NCI-H128 (cell line): ENCODE data around the gene C2CD2.

Source experiments
- DNase-seq: peaks from one replicate; lab custom pipeline; 2025; ENCODE audit not compliant: unreplicated experiment; lab: John Stamatoyannopoulos, UW

C2CD2 gene

DNA sequence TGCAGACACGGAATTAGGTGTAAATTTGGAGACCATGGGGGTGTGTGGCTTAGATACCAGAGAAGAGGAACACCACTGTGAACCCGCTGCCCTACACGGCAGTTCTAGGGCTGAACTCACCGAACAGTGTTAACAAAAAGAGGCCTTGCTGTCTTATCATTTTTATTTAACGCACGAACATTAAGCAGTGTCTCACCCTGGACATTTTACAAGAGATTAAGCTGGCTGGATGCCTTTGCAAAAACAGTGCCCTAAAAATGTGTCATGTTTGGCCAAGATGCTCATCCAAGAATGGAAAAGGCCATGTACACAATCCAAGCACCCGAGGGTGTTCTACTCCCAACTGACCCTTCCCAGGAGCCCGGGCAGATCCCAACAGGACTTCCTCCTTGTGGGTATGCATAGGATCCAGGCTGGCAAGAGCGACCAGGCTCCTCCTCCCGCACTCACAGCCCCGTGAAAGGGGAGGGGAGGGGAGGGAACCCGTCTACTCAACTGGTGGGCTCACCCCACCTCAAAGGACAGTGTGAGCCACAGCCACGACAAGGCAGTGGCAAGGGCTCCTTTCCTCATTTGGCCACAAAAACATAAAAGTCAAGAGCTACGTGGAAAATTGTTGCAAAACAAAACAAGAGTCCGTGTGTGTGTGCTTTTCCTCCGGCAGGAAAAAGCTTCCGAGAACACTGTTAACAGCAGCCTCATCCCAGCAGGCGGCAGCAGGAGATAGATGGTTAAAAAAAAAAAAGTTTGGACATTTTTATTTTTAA lies 20.3 kb downstream of the C2CD2 start:
- no peak for DNase-seq

DNA sequence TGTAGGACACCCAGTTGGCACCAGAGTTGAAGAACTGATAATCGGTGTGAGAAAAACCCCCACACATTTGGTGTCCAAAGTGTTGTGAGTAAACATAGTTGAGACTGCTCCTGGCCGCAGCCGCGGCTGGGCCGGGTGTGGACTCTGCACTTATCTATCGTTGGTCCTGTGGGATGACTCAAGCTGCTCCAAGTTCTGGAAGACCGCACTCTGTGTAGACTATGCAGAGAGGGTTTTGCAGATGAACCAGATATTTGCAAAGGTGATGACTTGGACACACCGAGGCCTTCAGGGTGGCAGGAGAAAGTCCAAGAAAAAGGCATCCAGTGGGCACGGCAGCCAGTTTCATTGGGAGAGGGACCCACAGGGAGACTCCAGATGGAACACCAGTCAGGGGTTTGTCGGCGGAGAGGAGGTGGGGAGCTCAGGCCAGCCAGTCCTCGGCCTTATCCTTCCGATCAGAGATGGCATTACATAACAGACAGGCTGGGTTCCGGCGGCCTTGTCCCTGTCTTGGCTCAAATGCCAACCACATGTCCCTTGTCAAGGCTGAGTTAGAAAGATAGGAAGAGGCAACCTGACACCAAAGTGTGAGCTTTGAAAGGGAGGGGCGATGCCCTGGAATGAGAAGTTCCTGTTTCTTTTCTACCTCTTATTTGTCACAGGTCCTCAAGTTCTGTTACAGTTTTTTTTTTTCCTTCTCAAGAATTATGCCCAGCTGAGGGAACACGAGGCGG lies 21.1 kb downstream of the C2CD2 start:
- DNase-seq: no peak

GRCh38 chr21:41932191-41932575 lies 21.6 kb downstream of the C2CD2 start:
- DNase-seq: no peak

GRCh38 chr21:41931041-41931451 lies 22.8 kb downstream of the C2CD2 start:
- DNase-seq: no peak

DNA sequence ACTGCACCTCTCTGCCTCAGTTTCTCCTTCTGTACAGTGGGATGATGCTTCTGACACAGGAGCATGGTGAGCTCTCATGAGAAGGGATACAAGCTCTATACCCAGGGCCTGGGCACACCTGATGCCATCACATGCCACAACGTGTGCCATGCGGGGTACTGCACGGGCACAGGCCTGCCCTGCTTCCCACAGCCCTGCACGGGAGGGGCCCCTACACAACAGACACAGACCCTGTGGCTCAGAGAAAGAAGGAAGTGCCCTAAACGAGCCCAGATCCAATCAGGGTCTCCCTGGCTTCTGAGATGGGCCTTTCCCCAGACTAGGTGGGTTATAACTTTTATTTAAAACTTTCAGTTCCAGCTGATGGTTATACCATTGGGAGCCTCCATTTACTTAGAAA lies 24.6 kb downstream of the C2CD2 start:
- no peak for DNase-seq

- no peak for DNase-seq
These were observed 25.1 kb downstream of the C2CD2 start for GRCh38 chr21:41928621-41929220.

DNA sequence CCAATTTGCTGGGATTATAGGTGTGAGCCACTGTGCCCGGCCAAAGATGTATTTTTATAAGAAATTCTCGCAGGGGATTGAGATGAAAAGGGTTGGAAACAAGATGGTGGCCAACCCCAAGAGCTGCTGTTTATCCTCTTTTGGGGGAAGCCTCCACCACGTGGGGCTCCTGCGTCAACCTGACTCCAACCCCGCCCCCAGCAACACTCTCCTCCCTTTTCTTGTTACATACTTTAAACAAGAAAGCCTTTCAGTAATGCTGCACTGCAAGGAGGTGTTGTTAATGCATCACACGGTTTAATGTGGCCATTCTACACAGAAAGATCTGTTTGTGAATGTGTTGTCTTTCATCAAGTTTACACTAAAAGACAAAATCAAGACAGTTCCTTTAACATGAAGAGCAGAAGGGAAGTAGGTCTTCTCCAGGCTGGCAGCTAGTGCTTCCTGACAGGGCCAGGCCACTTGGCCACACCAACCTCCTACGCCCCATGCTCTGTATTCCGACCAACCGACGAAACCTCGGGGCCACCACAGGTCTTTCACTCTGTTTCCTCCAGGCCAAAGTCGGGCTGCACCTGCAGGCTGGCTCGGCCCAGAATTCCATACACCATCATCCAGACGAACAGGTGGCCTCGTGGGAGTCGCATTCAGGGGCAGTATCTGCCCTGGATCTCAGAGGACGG lies 25.9 kb downstream of the C2CD2 start:
- no peak for DNase-seq

- no peak for DNase-seq
These were observed 27.0 kb downstream of the C2CD2 start for GRCh38 chr21:41926807-41927171.

DNA sequence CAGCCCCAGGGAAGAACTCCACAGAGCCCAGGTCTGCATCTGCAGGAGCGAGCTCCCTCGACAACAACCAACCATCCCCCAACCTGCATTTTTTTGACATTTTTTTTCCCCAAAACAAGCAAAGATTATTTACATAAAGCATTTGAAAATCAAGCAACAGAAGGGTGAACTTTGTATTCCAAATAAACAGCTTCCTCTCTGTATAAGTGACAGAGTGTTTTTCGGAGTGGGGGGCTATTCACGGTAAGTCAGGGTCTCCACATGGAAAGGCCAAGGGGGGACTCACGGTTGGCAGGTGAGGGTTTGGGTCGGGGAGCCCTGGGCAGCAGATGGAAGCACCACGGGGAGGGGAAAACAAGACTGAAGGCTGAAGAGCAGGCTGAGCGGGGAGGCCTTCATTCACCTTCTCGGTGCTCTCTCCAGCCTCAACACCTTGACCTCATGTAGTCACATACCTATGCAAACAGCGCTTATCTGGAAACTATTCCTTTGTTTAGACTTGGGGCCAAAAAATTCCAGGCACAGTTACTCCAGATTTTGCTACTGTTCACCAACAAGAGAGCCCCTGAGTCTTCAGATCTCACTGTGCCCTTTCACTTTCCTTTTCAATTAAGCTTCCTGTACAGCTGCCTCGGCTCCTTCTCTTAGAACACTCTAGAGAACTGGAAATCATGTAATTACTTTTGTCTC lies 27.6 kb downstream of the C2CD2 start:
- no peak for DNase-seq

DNA sequence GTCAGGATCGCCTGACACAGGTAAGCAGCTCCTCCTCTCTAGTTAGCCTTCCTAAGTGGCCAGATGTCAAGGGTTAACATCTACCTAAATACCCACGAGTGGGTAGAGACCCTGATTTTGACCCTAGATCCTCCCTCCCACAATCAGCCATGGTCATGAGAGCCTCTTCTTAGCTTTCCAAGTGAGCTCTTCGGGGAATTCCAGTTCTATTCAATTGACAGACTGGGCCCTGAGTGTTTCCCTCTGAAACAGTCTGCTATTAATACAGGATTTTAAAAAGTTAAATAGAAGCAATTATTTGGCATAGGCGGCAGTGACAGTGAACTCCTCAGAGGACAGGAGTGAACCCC lies 28.1 kb downstream of the C2CD2 start:
- no peak for DNase-seq

DNA sequence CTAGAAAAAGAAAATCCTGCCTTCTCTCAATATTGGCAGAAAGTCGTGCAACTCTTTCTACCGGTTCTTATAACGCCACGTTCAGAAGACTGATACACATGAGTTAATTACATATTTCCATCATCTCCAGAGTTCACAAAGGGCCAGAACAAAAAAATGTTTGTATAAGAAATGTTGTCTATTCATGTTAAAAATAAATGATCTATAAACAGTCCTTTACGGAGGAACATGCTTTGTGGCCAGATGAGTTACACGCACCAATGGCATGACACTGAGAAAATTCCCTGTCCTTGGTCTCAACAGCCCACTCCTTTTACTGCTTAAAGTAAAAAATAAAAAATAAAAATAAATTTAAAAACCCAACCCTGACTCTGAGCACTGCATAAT lies 29.5 kb downstream of the C2CD2 start:
- DNase-seq: no peak

- DNase-seq: no peak
These were observed 30.0 kb downstream of the C2CD2 start for GRCh38 chr21:41923631-41924367.

- DNase-seq: no peak
These were observed 30.6 kb downstream of the C2CD2 start for GRCh38 chr21:41923186-41923585.

GRCh38 chr21:41921021-41921420 lies 32.8 kb downstream of the C2CD2 start:
- no peak for DNase-seq

- no peak for DNase-seq
These were observed 33.3 kb downstream of the C2CD2 start for GRCh38 chr21:41920476-41920875.

GRCh38 chr21:41919666-41920398 lies 34.0 kb downstream of the C2CD2 start:
- DNase-seq: no peak

DNA sequence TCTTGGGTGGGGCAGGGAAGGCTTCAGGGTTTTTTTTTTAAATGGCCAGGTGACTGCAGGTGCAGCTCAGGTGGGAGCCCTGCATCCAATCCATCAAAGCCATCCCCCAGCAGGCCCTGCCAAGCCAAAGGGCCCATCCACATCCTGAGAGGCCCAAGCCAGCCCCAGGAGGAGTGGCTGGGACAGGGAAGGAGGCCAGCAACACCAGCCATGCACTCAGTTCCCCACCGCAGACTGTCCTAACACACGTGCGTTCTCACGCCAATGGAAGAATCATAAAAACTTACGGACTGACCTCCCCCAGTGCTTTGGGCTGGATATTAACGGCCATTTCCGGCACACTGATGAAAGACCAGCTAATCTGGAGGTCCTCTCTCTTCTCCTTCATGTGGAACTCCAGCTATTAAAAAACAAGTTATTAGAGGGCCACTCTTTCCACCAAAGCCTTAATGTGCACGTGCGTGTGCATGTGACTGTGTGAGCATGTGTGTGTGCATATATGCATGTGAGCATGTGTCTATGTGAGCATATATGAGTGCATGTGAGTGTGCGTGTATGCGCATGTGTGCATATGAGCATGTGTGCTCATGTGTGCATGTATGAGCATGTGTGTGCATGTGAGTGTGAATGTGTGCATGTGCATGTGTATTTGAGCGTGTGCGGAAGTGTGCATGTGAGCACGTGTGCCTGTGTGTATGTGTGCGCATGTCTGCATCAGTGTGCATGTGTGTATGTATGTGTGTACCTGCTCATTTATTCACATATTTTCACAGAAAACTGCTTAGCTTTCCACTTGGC lies 35.1 kb downstream of the C2CD2 start:
- DNase-seq: no peak

GRCh38 chr21:41917531-41917930 lies 36.3 kb downstream of the C2CD2 start:
- DNase-seq: no peak

DNA sequence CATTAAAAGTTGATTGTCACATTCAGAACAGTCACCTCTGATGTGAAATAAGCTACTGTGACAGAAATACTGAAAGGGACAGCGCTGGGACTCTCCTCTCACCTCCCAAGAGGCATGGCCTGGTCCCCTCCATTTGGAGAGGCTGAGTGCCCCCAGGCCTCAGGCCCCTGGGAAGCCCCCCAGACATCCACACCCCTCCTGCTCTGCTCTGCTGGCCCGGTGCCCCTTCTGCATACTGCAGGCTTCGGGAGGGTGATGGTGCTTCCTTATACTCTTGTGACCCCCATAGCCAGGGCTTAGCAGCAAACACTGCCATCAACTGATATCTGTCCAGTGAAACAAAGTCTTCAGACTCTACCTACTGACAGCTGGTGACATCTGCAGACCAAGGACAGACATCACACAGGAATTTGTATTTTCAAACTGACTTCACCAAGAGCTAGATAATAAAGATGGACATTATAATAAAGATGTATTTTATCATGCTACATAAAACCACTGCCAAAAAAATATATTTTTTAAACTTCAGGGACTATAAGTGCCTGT lies 36.9 kb downstream of the C2CD2 start:
- DNase-seq: no peak
